HG03045 (cell line): ENCODE data around the gene CHRM1.
"Not testable (repeated sequence)": the region's sequence is repeated elsewhere in the genome, so short reads cannot be mapped to it uniquely, and the experiment has no call there.

Source experiments
- ATAC-seq: cut with Tn5 transposase; IDR thresholded peaks from one replicate; pipeline ENCODE4 v1.9.1; 2021; ENCODE audit warnings: mild to moderate bottlenecking, moderate library complexity; ENCODE audit not compliant: unreplicated experiment

CHRM1 gene, protein sequence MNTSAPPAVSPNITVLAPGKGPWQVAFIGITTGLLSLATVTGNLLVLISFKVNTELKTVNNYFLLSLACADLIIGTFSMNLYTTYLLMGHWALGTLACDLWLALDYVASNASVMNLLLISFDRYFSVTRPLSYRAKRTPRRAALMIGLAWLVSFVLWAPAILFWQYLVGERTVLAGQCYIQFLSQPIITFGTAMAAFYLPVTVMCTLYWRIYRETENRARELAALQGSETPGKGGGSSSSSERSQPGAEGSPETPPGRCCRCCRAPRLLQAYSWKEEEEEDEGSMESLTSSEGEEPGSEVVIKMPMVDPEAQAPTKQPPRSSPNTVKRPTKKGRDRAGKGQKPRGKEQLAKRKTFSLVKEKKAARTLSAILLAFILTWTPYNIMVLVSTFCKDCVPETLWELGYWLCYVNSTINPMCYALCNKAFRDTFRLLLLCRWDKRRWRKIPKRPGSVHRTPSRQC

DNA sequence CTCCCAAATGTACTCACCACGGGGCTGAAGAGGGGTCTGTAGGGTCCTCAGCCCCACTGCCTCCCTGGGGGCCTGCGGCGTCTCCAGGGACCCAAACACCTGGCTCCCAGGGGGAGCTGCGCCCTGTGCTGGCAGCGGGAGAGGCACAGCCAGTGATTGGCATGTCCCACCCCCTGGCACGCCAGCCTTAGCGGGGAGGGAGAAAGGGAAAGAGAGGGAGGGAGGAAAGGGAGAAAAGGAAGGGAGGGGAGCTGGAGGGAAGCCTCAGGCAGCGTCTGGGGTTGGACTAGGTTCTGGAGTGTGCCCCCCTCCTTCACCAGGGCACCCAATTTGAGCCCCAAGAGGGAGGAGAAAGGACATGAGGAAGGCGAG lies at the start of gene CHRM1:
Gene CHRM1 (minus strand): TSS at position 163 of the 372 bp plus-strand sequence. CDS start 10,263 bp downstream, outside the sequence.
- ATAC-seq, result no peak

DNA sequence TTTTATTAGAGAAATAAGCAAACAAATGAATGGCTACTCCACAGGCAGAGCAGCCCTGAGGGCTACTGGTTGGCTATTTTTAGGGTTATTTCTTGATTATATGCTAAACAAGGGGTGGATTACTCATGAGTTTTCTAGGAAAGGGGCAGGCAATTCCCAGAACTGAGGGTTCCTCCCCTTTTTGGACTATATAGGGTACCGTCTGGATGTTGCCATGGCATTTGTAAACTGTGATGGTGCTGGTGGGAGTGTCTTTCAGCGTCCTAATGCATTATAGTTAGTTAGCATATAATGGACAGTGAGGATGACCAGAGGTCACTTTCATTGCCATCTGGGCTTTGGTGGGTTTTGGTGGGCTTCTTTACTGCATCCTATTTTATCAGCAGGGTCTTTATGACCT lies 44.4 kb upstream of the CHRM1 start:
- no peak for ATAC-seq

DNA sequence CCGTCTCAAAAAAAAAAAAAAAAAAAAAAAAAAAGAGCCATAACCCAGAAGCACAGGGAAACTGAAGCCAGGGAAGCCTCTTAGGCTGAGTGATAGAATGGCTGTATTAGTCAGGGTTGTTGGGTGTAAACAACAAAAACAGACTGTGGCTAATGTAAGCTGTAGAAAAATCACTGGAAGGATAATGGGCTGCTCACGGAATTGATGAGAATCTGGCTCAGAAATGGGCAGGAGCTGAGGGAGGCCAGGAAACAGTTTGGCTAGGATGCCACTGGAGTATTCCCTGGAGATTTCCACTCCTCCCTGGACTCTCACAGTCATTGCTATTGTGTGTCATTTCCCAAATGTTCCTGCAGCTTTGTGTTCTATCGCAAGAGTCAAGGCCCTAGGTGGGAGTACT lies 41.2 kb upstream of the CHRM1 start:
- no peak for ATAC-seq

DNA sequence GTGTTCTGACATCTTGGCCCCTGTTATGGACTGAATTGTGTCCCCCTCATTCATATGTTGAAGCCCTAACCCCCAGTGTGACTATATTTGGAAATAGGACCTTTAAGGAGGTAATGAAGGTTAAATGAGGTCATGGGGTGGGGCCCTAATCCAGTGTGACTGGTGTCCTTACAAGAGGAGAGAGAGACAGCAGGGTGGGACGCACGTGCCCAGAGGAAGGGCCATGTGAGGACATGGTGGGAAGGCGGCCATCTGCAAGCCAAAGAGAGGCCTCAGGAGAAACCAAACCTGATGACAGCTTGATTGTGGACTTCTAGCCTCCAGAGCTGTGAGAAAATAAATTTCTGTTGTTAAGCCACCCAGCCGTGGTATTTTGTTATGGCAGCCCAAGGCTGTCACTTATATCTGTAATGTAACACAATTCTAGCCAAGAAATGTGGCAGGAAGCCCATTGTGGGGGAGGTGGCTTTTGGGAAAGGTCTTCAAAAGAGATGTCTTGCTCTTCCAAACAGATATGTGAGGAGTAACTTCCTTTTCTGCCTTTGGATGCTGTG lies 39.9 kb upstream of the CHRM1 start:
- no peak for ATAC-seq

DNA sequence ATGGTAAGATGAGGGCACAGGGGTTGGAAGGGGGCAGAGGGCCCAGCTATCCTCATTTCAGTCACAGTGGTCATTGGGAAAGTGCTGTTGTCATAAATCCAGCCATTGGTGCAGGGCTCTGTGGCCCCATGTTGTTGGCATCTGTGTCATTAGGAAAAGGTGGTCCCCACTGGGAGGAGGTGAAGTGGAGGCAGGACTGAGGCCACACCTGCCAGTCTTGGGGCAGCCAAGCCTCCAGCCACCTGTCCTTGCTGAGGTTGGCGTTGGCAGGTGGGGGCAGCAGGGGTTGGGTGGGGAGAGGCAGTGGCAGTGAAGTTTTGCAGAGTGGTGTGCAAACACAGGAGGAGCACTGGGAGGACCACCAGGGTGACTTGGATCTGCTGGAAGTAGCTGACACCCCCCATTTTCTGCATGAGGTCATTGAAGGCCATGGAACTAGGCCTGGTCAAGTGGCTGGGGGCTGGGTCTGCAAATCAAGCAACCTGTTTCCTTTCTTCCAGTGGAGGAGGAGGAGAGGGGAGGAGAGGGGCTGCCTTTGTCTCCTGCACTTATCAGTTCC lies 38.3 kb upstream of the CHRM1 start:
- ATAC-seq, result no peak

DNA sequence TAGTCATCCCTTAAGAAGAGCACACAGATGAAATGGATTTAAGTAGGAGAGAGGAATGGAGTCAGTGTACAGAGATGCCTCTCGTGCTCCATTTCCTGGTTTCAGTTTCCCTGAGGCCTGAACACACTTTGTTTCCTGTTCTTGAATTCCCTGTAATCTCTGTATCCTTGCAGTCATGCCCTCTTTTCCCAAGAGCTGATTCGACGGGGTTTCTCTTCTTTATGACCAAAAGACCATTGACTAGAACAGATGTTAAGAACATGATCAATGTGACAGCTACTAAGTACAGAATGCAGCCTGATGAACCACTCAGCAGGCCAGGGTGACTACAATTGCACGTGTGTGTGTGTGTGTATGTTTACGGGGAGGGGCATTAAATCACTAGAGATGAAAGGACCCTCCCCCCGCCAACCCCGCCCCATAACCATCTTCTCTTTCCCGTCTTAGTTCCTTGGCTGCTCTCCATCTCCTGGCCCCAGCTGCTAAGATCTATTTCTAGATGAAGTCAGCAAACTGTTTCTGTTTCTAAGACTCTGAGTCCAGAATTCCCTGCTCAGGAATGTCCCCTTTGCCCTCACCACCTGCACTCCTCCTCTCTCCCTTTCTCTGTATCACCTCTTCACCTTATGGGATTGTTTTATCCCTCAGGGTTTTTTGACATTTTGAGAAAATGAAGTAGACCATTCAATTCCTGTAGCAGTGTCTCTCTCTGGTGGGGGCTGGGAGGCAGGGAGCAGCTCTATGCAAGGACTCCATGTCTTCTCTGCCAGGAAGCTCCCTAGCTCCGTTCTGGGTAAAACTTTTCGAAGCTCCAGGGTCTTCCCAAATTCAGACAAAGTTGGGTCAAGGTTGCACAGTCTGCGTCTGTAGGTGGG lies 37.6 kb upstream of the CHRM1 start:
- ATAC-seq, result no peak

DNA sequence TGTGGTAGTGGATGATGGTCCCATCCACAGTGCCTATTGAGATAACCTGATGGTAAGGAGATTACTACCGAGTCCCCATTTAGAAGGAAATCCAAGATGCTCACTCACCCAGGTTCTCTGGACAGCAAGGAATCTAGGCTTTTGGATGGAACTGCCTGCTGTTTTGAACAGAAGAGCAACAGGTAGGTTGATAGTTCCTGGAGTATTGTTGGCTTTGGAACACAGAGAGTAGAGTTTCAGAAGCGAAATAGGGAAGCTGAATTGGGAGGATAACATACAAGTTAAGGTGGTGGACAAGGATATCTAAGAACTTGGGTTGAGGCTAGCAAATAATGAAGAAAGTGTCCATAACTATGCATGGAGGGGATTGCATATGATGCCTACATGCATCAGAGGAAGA lies 36.0 kb upstream of the CHRM1 start:
- ATAC-seq, result no peak

DNA sequence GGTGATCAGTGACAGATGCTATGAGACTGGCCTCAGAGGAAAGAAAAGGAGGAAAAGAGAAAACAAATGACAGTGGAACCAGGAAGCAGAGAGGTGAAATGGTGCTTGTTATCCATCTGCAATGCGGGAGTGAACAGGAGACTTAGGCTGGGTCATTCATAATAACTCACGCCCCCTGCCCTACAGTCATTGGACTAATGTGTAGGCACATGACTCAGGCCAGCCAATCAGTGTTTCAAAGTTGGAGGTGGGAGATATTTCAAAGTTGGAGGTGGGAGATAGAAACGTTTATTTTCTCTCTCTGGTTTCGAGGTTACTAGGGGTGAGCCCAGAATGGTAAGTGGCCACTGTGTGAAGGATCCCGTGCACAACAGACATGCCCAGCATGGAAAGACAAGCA lies 33.3 kb upstream of the CHRM1 start:
- ATAC-seq, result no peak

DNA sequence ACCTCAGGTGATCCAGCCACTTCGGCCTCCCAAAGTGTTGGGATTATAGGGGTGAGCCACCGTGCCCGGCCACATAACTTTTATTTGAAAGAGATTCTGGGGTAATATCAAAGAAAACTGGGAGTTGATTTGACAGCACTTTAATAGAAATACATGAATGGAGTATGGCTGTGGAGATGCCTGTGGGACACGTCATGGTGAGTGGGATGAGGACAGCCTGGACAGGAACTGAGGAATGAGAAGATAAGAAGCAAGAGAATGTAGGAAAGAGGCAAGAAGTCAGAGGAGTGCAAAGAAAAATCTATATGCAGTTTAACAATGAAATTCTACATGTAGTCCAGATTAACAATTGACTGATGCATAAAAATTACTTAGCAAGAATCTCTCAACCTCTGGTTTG lies 32.6 kb upstream of the CHRM1 start:
- no peak for ATAC-seq

DNA sequence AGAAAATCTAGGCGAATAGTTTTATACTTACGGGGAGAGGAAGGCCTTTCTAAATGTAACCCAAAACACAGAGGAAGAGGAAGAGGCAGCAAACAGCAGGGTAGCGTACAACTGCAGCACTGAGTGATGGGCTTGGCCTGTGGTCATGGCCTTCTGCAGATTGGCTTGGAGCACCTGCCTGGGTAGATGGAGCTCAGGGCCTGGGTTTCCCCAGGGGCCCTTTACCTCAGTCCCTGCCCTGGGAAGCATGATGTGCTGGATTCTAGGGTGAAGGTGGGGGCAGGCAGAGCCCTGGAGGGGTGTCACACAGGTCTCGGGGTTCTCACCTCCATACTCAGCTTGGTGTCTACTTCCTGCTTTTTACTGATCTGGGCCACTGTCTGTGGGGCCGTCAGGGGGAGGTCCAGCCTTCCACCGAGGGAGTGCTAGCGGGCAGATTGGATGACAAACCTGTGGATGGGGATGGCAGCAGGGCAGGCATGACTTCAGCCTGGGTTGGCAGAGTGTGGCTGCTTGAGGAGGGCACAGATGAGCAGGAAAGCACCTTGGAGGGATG lies 27.7 kb upstream of the CHRM1 start:
- ATAC-seq, result no peak

DNA sequence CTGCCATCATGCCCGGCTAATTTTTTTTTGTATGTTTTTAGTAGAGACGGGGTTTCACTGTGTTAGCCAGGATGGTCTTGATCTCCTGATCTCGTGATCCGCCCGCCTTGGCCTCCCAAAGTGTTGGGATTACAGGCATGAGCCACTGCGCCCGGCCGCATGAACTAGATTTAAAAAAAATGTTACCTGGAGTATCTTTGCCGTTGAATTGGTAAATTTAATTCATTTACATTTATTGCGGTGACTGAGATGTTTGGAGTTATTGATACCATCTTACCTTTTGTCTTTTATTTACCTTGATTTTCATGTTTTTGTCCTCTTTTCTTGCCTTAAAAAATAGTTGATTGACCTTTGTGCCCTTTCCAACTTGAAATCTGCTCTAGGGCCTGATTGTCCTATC lies 24.4 kb upstream of the CHRM1 start:
- not testable (repeated sequence) for ATAC-seq

DNA sequence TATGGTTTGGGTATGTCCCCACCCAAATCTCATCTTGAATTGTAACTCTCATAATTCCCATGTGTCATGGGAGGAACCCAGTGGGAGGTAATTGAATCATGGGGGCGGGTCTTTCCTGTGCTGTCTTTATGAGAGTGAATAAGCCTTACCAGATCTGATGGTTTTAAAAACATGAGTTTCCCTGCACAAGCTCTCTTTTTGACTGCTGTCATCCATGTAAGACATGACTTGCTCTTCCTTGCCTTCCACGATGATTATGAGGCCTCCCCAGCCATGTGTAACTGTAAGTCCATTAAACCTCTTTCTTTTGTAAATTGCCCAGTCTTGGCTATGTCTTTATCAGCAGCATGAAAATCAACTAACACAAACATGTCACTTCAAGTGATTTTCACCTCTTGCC lies 16.4 kb upstream of the CHRM1 start:
- not testable (repeated sequence) for ATAC-seq

DNA sequence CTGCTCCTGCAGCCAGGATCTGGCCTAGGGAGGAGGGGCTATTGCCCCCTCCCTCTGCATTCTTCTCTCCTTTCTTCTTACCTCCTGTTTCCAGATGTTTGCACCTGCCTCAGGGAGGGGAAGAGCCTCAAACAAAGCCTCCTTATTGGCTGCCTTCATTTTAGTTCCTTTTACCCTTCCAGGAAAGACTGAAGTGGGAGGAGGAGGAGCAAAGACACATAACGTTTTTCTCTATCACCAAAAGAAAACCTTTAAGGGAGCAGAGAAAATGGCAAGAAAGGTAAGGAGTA lies 13.3 kb upstream of the CHRM1 start:
- no peak for ATAC-seq

DNA sequence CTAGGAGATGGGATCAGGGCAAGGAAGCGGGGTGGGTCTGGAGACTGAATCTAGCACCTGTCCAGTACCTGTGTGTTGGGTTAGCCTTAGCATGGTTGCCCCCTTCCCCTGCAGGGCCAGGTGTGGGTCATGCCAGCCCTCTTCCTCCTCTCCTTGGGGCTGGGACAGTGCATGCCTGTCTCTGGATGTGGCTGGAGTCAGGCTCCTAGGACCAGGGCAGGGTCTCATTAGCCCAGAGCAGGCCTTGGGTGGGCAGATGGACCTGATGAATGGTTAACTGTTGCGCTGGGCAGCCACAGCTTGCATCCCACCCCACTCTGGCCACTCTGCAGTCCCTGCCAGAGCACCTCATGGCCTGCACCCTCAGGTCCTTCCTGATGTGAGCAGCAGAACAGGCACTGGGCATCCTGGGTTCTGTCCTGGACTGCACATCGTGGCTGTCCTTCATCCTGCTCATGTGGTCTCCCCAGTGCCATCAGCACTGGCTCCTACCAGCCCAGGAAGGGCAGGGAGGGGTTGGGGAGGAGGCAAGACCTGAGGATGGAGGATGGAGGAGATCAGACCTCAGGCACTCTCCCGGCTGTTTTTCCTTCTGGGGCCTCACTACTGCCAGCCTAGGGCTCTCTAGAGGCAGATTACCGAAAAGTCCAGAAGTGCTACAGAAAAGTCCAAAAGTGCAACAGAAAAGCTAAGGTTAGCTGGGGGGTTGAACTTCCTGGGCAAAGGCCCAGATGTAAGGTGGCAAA lies 12.8 kb upstream of the CHRM1 start:
- no peak for ATAC-seq

DNA sequence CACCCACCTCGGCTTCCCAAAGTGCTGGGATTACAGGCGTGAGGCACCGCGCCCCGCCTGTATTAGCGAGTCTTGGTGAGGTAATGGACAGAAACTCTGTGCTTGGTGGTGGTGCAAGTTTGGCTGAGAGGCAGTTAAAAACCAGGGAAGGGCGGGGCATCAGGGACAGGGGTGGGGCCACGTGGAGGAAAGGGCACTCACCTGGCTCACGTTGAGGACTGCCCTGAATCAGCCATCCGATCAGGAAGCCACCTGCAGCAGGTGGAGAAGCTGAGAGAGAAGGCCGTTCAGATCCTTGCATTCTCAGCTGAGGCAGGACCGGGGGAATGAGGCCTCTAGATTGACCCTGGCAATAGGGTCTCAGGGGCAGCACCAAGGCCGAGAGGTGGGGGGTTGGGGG lies 12.1 kb upstream of the CHRM1 start:
- no peak for ATAC-seq

DNA sequence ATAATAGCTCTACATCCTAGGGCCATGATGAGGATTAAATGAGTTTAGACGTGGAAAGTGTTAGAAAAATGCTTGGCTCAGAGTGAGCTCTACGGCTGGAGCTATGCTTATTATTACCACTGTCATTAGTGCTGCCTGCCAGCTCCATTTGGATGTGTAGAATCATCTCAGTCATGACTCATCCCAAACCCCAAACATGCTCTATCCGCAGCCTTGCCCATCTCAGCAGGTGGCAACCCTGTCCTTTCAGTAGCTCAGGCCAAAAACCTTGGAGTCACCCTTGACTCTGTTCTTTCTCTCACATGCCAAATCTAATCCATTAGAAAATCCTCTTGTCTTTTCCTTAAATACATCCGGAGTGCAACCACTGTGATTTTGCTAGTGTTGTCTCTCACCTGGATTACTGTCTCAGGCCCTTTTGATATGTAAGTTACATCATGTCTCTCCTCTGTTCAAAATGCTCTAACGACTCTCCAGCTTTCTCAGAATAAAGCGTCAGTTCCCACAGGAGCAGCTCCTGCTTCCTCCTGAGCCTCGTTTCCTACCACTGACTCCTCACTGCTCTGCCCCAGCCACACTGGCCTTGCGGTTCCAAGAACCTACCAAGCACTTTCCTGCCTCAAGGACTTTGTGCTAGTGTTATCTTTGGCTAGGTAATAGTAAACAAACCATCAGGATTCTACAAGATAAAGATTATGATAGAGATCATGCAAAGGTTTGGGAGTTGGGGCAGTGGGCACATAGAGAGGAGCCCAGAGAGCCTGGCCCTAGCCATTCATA lies 10.5 kb upstream of the CHRM1 start:
- no peak for ATAC-seq

DNA sequence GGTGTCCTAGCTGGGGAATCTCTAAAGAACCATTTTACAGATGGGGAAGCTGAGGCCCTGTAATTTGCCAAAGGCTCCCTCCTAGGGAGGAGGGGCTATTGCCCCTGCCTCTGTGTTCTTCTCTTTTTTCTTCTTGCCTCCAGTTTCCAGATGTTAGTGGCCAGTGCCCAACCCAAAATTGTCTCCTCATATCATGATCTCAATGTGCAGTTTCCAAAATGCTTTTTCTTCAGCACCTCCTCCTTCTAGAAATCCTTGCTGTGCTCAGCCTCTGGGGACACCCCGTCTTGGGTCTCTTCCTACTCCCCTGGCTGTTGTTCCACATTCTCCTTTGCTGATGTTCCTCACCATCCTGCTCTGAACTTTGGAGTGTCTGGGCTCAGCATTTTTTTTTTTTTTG lies 9.5 kb upstream of the CHRM1 start:
- ATAC-seq, result no peak

DNA sequence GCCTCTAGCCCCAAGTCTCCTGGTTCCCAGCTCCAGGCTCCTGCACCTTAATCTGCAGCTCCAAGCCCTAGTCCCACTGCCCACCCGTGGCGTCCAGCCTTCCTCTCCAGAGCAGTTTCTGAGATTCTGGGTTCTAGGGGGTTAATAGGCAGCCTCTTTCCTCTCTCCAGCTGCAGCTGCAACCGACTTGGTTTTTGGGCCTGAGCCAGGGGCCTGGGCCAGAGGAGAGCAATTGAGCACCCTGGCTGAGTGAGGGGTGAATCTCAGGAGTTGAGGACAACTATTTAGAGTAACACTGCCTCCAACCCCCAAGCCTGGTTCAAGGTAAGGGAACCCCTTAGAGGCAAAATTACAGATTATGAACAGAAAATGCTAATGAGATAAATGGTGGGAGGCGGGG lies 9.0 kb upstream of the CHRM1 start:
- no peak for ATAC-seq

DNA sequence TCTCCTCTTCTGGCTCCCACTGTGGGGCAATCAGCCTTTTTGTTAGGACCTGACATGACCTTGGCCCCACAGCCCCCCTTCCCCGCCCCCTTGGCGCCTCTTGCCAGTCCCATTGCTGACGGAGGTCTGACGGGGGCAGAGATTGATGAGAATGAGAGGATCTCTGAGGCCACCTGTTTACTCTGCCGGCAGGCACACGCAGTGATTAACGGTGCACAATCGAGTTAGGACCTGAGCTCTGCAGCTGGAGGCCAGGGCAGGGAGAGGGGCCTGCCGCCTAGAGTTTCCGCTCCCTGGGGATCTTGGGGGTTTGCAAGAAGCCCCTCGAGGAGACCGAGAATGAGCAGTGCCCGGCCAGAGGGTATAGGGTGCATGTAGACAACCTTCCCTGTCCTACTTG lies 6.8 kb upstream of the CHRM1 start:
- no peak for ATAC-seq
